NCI-H1105 treated with DMSO at 0.1 percent for 48 hours (cell line): ENCODE results near the gene MARCHF11.

ENCODE experiments used
- DNase-seq: peaks from one replicate; lab custom pipeline; 2025; lab: John Stamatoyannopoulos, UW

MARCHF11 gene

GRCh38 chr5:16134204-16134603 lies 45.4 kb downstream of the MARCHF11 start:
- no peak for DNase-seq

GRCh38 chr5:16131878-16132277 lies 47.7 kb downstream of the MARCHF11 start:
- DNase-seq = no peak

GRCh38 chr5:16128944-16129343 lies 50.6 kb downstream of the MARCHF11 start:
- DNase-seq = no peak

- no peak for DNase-seq
Measured at GRCh38 chr5:16127865-16128544, 51.6 kb downstream of the MARCHF11 start.

- DNase-seq = no peak
Measured at GRCh38 chr5:16120579-16120978, 59.0 kb downstream of the MARCHF11 start.

- DNase-seq = no peak
Measured at GRCh38 chr5:16119790-16120189, 59.8 kb downstream of the MARCHF11 start.

GRCh38 chr5:16115140-16115539 lies 64.5 kb downstream of the MARCHF11 start:
- DNase-seq = no peak

GRCh38 chr5:16108418-16108817 lies 71.2 kb downstream of the MARCHF11 start:
- no peak for DNase-seq

GRCh38 chr5:16104961-16105360 lies 74.6 kb downstream of the MARCHF11 start:
- DNase-seq = no peak

GRCh38 chr5:16095612-16096011 lies 84.0 kb downstream of the MARCHF11 start:
- DNase-seq = no peak

GRCh38 chr5:16090270-16090669 lies 89.3 kb downstream of the MARCHF11 start:
- no peak for DNase-seq

GRCh38 chr5:16082982-16083381 lies 96.6 kb downstream of the MARCHF11 start:
- no peak for DNase-seq

GRCh38 chr5:16082053-16082452 lies 97.5 kb downstream of the MARCHF11 start:
- no peak for DNase-seq

- DNase-seq = no peak
Measured at GRCh38 chr5:16081376-16081955, 98.1 kb downstream of the MARCHF11 start.

- DNase-seq = no peak
Measured at GRCh38 chr5:16076657-16077056, 102.9 kb downstream of the MARCHF11 start.

- no peak for DNase-seq
Measured at GRCh38 chr5:16074358-16074757, 105.2 kb downstream of the MARCHF11 start.

- DNase-seq = no peak
Measured at GRCh38 chr5:16072616-16073015, 107.0 kb downstream of the MARCHF11 start.

GRCh38 chr5:16067415-16067814 lies 112.2 kb downstream of the MARCHF11 start:
- DNase-seq = no peak

GRCh38 chr5:16066810-16067209 lies 112.8 kb downstream of the MARCHF11 start:
- no peak for DNase-seq

GRCh38 chr5:16066320-16066719 lies 113.3 kb downstream of the MARCHF11 start:
- no peak for DNase-seq

- no peak for DNase-seq
Measured at GRCh38 chr5:16065831-16066230, 113.8 kb downstream of the MARCHF11 start.

- no peak for DNase-seq
Measured at GRCh38 chr5:16064135-16064893, 115.3 kb downstream of the MARCHF11 start.

- DNase-seq = no peak
Measured at GRCh38 chr5:16061163-16061562, 118.4 kb downstream of the MARCHF11 start.
